HepG2 (cell line): Measurements from ENCODE around the gene SIGMAR1. TPM values are rescaled to one million over a fixed set of nuclear protein-coding genes. Genes with fewer than 3 reads are reported as not detected.

Experiments used
- ATAC-seq: fragments of 200-7000 bp; cut with Tn5 transposase; 3 replicates; pipeline ENCODE4 v1.9.1; 2020; ENCODE audit warnings: mild to moderate bottlenecking, moderate library complexity
- BruUV-seq: library from RNA; stranded (reverse); fragments of 400-500 nt; replicated peaks from 2 replicates; lab custom pipeline; 2021; lab: Mats Ljungman, UMichigan
- CTCF ChIA-PET: fragments of 300-600 bp; formaldehyde crosslinking; extraction: SDS; loops from one replicate; lab custom pipeline; 2021; ENCODE audit warnings: low total read pairs, inconsistent platforms, low intra/inter-chr PET ratio; lab: Yijun Ruan, JAX
- POLR2A ChIA-PET: fragments of 350-600 bp; sonication (Branson Sonifier 250); formaldehyde crosslinking; loops from one replicate; lab custom pipeline; 2020; ENCODE audit warnings: antibody characterized with exemption, inconsistent platforms; lab: Yijun Ruan, JAX
- DNase-seq: peaks from one replicate; pipeline ENCODE4 v3.0.0-alpha.2; 2015; ENCODE audit warnings: low spot score
- FAIRE-seq: peaks from 3 replicates; lab custom pipeline; 2011; peaks lifted over from hg19 to GRCh38; lab: Jason Lieb, UNC
- H2AFZ ChIP-seq: one replicate; pipeline ENCODE4 v1.6.1; 2011; ENCODE audit warnings: low read length, inconsistent platforms
- H3K27ac ChIP-seq: fragments of 300-600 bp; 3 replicates; pipeline ENCODE4 v1.8.0; 2011; ENCODE audit warnings: mixed run types, mild to moderate bottlenecking, mixed read lengths, low read length, inconsistent platforms; ENCODE audit not compliant: insufficient read depth; ENCODE audit errors: extremely low read length
- H3K27me3 ChIP-seq, 2 experiments: fragments of 200-600 bp in 1 of 2; 2 replicates in 1 of 2; 3 replicates in 1 of 2; pipeline versions ENCODE4 v1.6.0 to v1.8.0; 2011; ENCODE audit warnings: low read length in 2 of 2, mild to moderate bottlenecking in 2 of 2, moderate library complexity in 2 of 2, inconsistent platforms in 1 of 2; ENCODE audit not compliant: insufficient read depth in 2 of 2, control insufficient read depth in 1 of 2
- H3K36me3 ChIP-seq, 2 experiments: fragments of 200-600 bp in 1 of 2; replicated peaks in 1 of 2; 2 replicates in 1 of 2; 3 replicates in 1 of 2; pipeline versions ENCODE4 v1.5.1 to v1.8.0; 2011; ENCODE audit warnings: low read length in 2 of 2, inconsistent platforms in 1 of 2; ENCODE audit not compliant: insufficient read depth in 2 of 2, control insufficient read depth in 1 of 2
- H3K4me1 ChIP-seq: 2 replicates; pipeline ENCODE4 v1.5.1; 2012; ENCODE audit warnings: low read length, inconsistent platforms; ENCODE audit not compliant: insufficient read depth
- H3K4me2 ChIP-seq: 2 replicates; pipeline ENCODE4 v1.6.0; 2011; ENCODE audit warnings: low read depth, low read length, inconsistent platforms
- H3K4me3 ChIP-seq, 3 experiments: fragments of 200-600 bp in 1 of 3; sonication (generic), shearing (Covaris generic) in 1 of 3; replicated peaks in 1 of 3; 2 replicates each; pipeline ENCODE4 v1.5.1; 2011 to 2016; ENCODE audit warnings: low read length in 3 of 3, inconsistent platforms in 2 of 3, low read depth in 2 of 3, mild to moderate bottlenecking in 2 of 3, control low read depth in 1 of 3, mixed read lengths in 1 of 3; ENCODE audit not compliant: insufficient read depth in 1 of 3
- H3K79me2 ChIP-seq: one replicate; pipeline ENCODE4 v1.6.1; 2011; ENCODE audit warnings: low read length, inconsistent platforms; ENCODE audit not compliant: insufficient read depth
- H3K9ac ChIP-seq: 2 replicates; pipeline ENCODE4 v1.6.0; 2011; ENCODE audit warnings: mild to moderate bottlenecking, low read depth, low read length, inconsistent platforms; ENCODE audit not compliant: insufficient read depth
- H3K9me3 ChIP-seq: 2 replicates; pipeline ENCODE4 v1.5.1; 2012; ENCODE audit warnings: mild to moderate bottlenecking, low read length
- H4K20me1 ChIP-seq: 2 replicates; pipeline ENCODE4 v1.6.0; 2011; ENCODE audit warnings: inconsistent platforms, mild to moderate bottlenecking, low read length, moderate library complexity; ENCODE audit not compliant: insufficient read depth
- DPF2 ChIP-seq: sonication (generic); formaldehyde crosslinking; IDR thresholded peaks from 2 replicates; pipeline ENCODE4 v1.4.0; 2020; ENCODE audit warnings: mild to moderate bottlenecking, low read depth, missing genetic modification reagents, borderline replicate concordance
- IRF1 ChIP-seq: sonication (generic); formaldehyde crosslinking; IDR thresholded peaks from 2 replicates; pipeline ENCODE4 v1.4.0; 2020; ENCODE audit warnings: low read depth, mild to moderate bottlenecking, missing genetic modification reagents
- NFATC3 ChIP-seq: sonication (generic); formaldehyde crosslinking; IDR thresholded peaks from 2 replicates; pipeline ENCODE4 v1.5.1; 2020; ENCODE audit warnings: mild to moderate bottlenecking, missing genetic modification reagents
- SYNCRIP ChIP-seq: fragments of 200-400 bp; formaldehyde crosslinking; IDR thresholded peaks from 2 replicates; pipeline ENCODE4 v1.6.1; 2018; ENCODE audit warnings: mild to moderate bottlenecking, low read depth, low read length; ENCODE audit not compliant: insufficient read depth
- XRCC5 ChIP-seq: fragments of 200-400 bp; formaldehyde crosslinking; optimal IDR thresholded peaks from 2 replicates; pipeline ENCODE3; 2017; ENCODE audit warnings: mild to moderate bottlenecking, low read length
- ZBTB40 ChIP-seq, 2 experiments: fragments of 450-650 bp in 1 of 2; sonication (generic) in 1 of 2; formaldehyde crosslinking in 1 of 2; IDR thresholded peaks; 2 replicates each; pipeline versions ENCODE4 v1.6.1 to v1.8.0; 2016 to 2022; ENCODE audit warnings: antibody characterized with exemption in 1 of 2, mild to moderate bottlenecking in 1 of 2, missing genetic modification reagents in 1 of 2
- ZNF513 ChIP-seq: sonication (generic); formaldehyde crosslinking; conservative IDR thresholded peaks from 2 replicates; pipeline ENCODE4 v1.5.0; 2020; ENCODE audit warnings: missing genetic modification reagents
- ZNF816 ChIP-seq: sonication (generic); formaldehyde crosslinking; IDR thresholded peaks from 2 replicates; pipeline ENCODE4 v1.8.0; 2022; ENCODE audit warnings: missing genetic modification reagents, mild to moderate bottlenecking, borderline replicate concordance
- ZNF883 ChIP-seq: sonication (generic); formaldehyde crosslinking; IDR thresholded peaks from 2 replicates; pipeline ENCODE4 v1.5.1; 2020; ENCODE audit warnings: mild to moderate bottlenecking, missing genetic modification reagents; ENCODE audit errors: not compliant biosample characterization
- WGBS: methylation state at CpG from one replicate; pipeline ENCODE4 v1.1.6; 2017; ENCODE audit warnings: low lambda C conversion rate; 5-methylcytosine and 5-hydroxymethylcytosine counted together
- in situ Hi-C: cut with HindIII; loops from 2 replicates; pipeline ENCODE4 v1.10.0; 2017; ENCODE audit warnings: low pct_unique_long_range_greater_than_20kb; ENCODE audit not compliant: extremely low pct_ligation_motif_present
- intact Hi-C: fragments of 100-400 bp; cut with micrococcal nuclease; formaldehyde crosslinking; loops from one replicate; pipeline ENCODE4 v1.10.0; 2022; ENCODE audit not compliant: unreplicated experiment
- polyA plus RNA-seq, 8 experiments: library from polyadenylated mRNA; depleted of rRNA in 3 of 8; stranded (reverse) in 7 of 8; unstranded in 1 of 8; fragments of >200 nt; fragmentation: Illumina TruSeq in 4 of 8; extraction: Trizol in 4 of 8; gene quantifications; 2 replicates each; pipeline versions ENCODE4 v1.2.1 to v1.2.3, GENCODE V29; 2011 to 2016; ENCODE audit warnings: low read depth in 4 of 8, missing spikeins in 1 of 8, mixed read lengths in 1 of 8; ENCODE audit not compliant: insufficient read depth in 1 of 8
- total RNA-seq, 5 experiments: library from RNA; depleted of rRNA; stranded (reverse); fragments of >200 nt; fragmentation: Illumina TruSeq; extraction: Trizol; gene quantifications; 2 replicates each; pipeline ENCODE4 v1.2.3, GENCODE V29; 2016; ENCODE audit warnings: low read depth in 1 of 5

Gene SIGMAR1
- total and polyA plus RNA-seq, 2 of the 13 experiments (the other 11 are each of a cell fraction or from before 2014, with no cell fraction given), result 38.9 to 60.8 TPM

DNA sequence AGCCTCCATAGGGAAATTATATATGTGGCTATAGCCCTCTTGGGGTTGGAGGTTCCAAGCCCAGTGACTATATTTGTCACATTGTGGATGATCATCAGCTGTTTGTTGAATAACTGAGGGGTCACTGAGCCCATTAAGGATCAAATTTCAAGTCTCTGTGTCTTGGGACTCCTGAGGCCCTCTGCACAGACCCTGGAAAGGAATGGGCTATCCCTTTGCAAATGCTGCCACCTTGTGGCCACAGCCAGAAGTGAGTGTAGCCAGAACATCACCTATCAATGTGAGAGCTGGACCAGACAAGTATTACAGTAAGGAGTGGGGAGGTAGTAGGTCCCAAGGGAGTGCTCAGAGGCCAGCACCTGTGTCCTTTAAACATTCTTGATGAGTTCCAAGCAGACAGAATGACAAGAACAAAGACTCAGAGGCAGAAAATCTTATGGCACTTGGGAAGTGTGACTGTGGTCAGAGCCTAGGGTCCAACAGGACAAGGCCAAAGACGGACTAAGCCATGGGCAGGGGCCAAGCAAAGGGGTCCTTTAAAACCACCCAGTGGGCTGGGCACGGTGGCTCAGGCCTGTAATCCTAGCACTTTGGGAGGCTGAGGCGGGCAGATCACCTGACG, 33.9 kb downstream of the SIGMAR1 start (continued):
- no peak for TF ChIP-seq DPF2 (CRISPR knock-in tag)
- no peak for TF ChIP-seq ZNF883 (CRISPR knock-in tag)
- TF ChIP-seq SYNCRIP, result no peak
- TF ChIP-seq XRCC5, result peak; percentile 64

GRCh38 chr9:34601937-34602573, 35.5 kb downstream of the SIGMAR1 start:
- no peak for DNase-seq
- H3K79me2 ChIP-seq, result no peaks in the 10 kb centered on the region
- H4K20me1 ChIP-seq, result no peaks in the 10 kb centered on the region
- H3K4me3 ChIP-seq, result no peak overlapping the region
- H3K27me3 ChIP-seq, result no peaks in the 10 kb centered on the region
- no peak for ATAC-seq
- H3K9ac ChIP-seq, result no peak overlapping the region
- intact Hi-C loops (loop anchor here (5.0 kb wide), 1 partner anchor 270 kb away; no protein-coding TSS in a partner anchor), in situ Hi-C loops (loop anchor here (5.0 kb wide), 1 partner anchor 160 kb away; no protein-coding TSS in a partner anchor)
- no peaks in the 10 kb centered on the region for H3K36me3 ChIP-seq
- under 1% methylated on average over 6 of the region's 6 CpGs for WGBS
- H3K4me1 ChIP-seq, result peaks cover 7% of the 10 kb centered on the region
- ChIA-PET CTCF (interaction anchor here (1.1 to 1.6 kb wide), 2 partner anchors 10 to 55 kb away, joined by 3 to 6 read pairs; no protein-coding TSS in a partner anchor), POLR2A (no interaction called here)
- H3K27ac ChIP-seq, result no peak overlapping the region
- BruUV-seq, result no TSS peak
- H2AFZ ChIP-seq, result no peak overlapping the region
- FAIRE-seq, result no peak
- H3K4me2 ChIP-seq, result no peak overlapping the region
- H3K9me3 ChIP-seq, result no peaks in the 10 kb centered on the region
- TF ChIP-seq ZBTB40 (IDR thresholded peaks at IDR 0.05) (no peak), ZBTB40 (CRISPR knock-in tag; IDR thresholded peaks at IDR 0.05) (no peak), ZNF513 (CRISPR knock-in tag) (no peak), ZNF816 (CRISPR knock-in tag) (no peak), NFATC3 (CRISPR knock-in tag) (no peak), IRF1 (CRISPR knock-in tag) (no peak)
